Activated T-cell treated with anti-CD3 and anti-CD28 coated beads for 1 hour (primary cell): ENCODE measurements around the gene UBL5.
A peak's percentile ranks its signal among the peaks of the same experiment; 100 is the strongest.

ENCODE experiments used
- DNase-seq: peaks from one replicate; pipeline ENCODE4 v3.0.0-alpha.2; 2020; ENCODE audit warnings: low read depth

Gene UBL5

GRCh38 chr19:9854282-9854846, 26.6 kb downstream of the UBL5 start:
- DNase-seq, result no peak

DNA sequence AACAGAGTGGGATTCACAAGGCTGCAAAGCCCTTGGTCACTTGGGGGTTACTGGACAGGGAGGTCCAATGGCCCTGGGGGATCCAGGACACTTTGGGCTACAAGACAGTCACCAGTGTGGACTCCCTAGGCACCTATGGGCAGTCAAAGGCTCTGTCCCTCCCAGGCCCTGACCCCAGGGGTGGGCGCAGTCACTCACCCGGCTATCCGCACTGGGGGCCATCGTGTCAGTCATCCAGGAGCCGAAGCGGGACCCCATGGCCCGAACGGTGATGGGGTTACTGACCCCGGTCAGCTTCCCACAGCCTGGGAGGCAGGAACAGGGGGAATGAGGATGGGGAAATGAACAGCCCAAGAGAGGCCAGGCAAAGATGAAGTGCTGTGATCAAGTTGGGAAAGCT, 28.9 kb downstream of the UBL5 start:
- DNase-seq, result no peak

GRCh38 chr19:9857076-9857721, 29.5 kb downstream of the UBL5 start:
- no peak for DNase-seq

DNA sequence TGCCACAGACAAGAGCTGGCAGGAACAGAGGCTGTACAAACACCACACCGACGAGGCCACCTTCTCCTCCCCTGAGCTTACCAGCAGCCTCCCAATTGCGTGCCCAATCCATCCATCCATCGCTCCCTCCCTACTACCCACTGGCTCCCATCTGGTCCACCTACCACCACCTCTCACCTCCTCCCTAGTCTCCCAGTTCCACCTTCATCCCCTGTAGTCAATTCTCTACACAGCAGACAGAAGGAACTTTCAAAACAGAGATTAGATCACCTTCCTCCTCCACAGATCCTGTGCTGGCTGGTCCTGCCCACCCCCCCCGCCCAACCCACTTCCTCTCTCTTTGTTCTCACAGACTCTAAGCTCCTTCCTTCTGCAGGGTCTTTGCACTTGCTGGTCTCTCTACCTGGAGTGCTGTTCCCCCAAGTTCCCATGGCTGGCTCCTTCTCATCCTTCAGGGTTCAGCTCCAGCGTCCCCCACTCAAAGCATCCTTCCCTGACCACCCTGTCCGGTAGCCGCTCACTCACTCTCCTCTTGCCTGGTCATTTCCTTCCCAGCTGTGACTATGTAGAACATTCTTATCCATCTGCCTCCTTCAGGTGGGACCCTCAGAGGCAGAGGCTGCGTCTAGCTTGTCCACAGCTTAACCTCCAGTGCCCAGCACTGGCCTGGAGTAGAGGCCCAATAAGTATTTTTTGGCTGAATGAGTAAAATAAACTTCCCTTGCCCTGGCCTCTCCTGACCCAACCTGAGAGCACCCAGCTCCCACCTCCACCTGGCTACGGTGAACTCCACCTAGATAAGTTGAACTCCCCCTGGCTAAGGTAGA, 30.4 kb downstream of the UBL5 start:
- DNase-seq, result no peak

DNA sequence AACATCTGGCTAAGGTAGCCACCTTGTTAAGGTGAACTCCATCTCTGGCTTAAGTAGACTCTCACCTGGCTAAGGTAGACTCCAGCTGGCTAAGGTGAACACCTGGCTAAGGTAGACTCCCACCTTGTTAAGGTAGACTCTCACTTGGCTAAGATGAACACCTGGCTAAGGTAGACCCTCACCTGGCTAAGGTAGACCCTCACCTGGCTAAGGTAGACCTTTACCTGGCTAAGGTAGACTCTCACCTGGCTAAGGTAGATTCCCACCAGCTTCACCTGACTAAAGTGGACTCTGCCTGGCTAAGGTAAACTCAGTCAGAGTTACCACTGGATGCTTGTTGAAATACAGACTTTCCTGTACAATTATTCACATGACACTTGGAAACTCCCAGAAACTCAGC, 31.0 kb downstream of the UBL5 start:
- no peak for DNase-seq

DNA sequence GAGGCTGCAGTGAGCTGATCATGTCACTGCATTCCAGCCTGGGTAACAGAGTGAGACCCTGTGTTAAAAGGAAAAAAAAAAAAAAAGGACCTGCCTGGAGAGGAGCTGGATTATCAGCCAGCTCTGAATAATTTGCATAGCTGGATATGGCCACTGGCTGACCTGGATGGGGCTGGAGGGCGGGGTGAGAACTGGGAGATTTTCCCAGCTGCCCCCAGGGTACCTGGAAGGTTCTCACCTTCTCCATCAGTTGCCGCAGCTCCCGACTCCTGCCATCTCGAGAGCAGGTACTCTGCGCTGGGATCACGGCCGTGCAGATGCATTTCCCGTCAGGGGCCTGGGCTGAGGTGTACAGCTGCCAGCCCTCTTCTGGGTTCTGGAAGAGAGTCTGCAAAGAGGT, 32.7 kb downstream of the UBL5 start:
- no peak for DNase-seq

DNA sequence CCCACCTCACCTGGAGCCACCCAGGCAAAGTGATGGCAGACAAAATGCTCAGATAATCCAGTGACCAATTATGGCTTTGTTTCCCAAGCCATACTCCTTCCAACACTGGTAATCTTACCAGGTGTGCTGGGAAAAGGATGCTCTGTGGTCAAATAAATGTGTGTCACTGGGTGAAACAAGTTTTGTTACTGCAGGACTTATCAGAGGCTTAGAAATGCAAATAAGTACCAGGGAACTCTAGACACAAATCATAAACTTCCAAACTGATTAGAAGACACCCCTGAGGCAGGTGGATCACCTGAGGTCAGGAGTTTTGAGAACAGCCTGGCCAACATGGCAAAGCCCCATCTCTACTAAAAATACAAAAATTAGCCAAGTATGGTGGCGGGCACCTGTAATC, 33.8 kb downstream of the UBL5 start:
- no peak for DNase-seq

GRCh38 chr19:9862938-9863337, 35.2 kb downstream of the UBL5 start:
- DNase-seq, result no peak

- no peak for DNase-seq
Observed at GRCh38 chr19:9863759-9864158, 36.0 kb downstream of the UBL5 start.

- DNase-seq, result peak; percentile 14
Observed at GRCh38 chr19:9865732-9866501, 38.2 kb downstream of the UBL5 start.

GRCh38 chr19:9868983-9869617, 41.4 kb downstream of the UBL5 start:
- no peak for DNase-seq

- DNase-seq, result no peak
Observed at GRCh38 chr19:9871626-9872338, 44.1 kb downstream of the UBL5 start.

GRCh38 chr19:9872618-9873242, 45.0 kb downstream of the UBL5 start:
- DNase-seq, result no peak

- no peak for DNase-seq
Observed at GRCh38 chr19:9875031-9875627, 47.4 kb downstream of the UBL5 start.

DNA sequence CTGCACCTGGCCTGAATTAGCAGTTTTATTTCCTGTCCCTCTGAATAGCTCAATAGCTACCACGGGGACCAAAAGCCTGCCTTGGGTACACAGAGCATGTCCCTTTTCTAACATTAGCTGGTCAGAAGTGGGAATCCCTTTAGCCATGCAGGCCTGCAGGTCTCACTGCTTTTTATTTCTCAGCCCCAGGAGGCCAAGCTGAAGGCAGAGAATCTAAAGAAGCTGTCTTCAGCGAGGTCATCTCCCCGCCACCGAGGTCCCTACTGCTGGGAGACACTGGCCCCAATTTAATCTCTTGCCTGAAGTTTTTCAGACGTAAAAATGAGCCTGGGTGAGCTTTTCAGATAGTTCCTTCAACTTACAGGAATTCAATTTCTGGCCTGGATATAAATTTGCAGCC, 48.1 kb downstream of the UBL5 start:
- no peak for DNase-seq

- no peak for DNase-seq
Observed at GRCh38 chr19:9877780-9878510, 50.2 kb downstream of the UBL5 start.

GRCh38 chr19:9878511-9879196, 50.9 kb downstream of the UBL5 start:
- no peak for DNase-seq
